ENCODE measurements around the gene IGFLR1. TPM values are rescaled to one million over a fixed set of nuclear protein-coding genes. Genes with fewer than 3 reads are reported as not detected.

IGFLR1 gene
- total and polyA plus RNA-seq, 2 of the 8 experiments (the other 6 are each of a cell fraction or from before 2014, with no cell fraction given) = 8.4 to 28.9 TPM

DNA sequence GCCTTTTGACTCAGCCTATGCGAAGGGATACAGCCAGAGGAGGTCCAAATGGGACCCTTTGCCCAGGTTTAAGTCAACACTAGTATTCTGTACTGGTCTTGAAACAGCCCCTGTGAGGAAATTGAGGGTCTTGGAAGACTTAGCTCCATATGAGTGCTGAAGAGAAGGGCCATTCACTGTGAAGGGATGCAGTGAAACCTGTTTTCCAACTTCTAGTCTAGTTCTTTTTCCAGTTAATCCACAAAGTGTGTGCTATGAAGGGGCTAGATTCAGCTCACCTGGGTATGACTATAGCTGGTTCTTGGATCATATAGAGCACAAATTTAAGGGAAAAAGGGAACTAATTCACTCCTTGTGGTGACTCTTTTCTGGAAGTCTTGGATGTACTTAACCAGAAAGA, 33.9 kb downstream of the IGFLR1 start:
- no peak overlapping the region for H3K23ac ChIP-seq (ENCODE audit: insufficient read length)
- no peak overlapping the region for H4K8ac ChIP-seq (ENCODE audit: extremely low read depth, insufficient read depth, low read length)
- peaks cover 1 to 2% of the 10 kb centered on the region in 2 experiments for H4K20me1 ChIP-seq (replicated peaks in 1 of 2; ENCODE audit: control insufficient read depth in 1 of 2, insufficient read depth in 2 of 2, low read length in 2 of 2)
- DNase-seq (ENCODE audit: low read depth in 1 of 2, low spot score in 2 of 2) = no peak
- no peaks in the 10 kb centered on the region for H3K79me1 ChIP-seq (ENCODE audit: low read depth, low read length)
- POLR2A ChIA-PET (ENCODE audit: partially characterized antibody) = interaction anchor here (1.2 kb wide), 1 partner anchor 202 kb away, joined by 3 read pairs; no protein-coding TSS in a partner anchor
- H4K91ac ChIP-seq (replicated peaks; ENCODE audit: insufficient read length, low read length) = no peak overlapping the region
- H2BK120ac ChIP-seq (replicated peaks; ENCODE audit: low read depth, low read length) = no peak overlapping the region
- no peak overlapping the region for H3K27ac ChIP-seq (ENCODE audit: low read depth, low read length)
- no peaks in the 10 kb centered on the region; a peak in 1 of 8 replicates for H3K36me3 ChIP-seq (ENCODE audit: control insufficient read depth in 2 of 4, insufficient read depth in 4 of 4, low read length in 3 of 4)
- no peak for FAIRE-seq
- H2BK20ac ChIP-seq (ENCODE audit: low read length) = no peak overlapping the region
- no peak overlapping the region for H3K4me2 ChIP-seq (ENCODE audit: insufficient read depth in 1 of 2, low read depth in 2 of 2, low read length in 2 of 2)
- H3K56ac ChIP-seq (replicated peaks; ENCODE audit: insufficient read length, low read depth, low read length) = no peak overlapping the region
- H3K27me3 ChIP-seq (replicated peaks in 1 of 4; ENCODE audit: control insufficient read depth in 3 of 4, extremely low read depth in 1 of 4, insufficient read depth in 3 of 4, low read length in 3 of 4) = peaks cover 2 to 11% (median 9%) of the 10 kb centered on the region in 4 experiments; a peak in 6 of 7 replicates
- no peak overlapping the region for H2AK5ac ChIP-seq (ENCODE audit: low read depth, low read length)
- H4K5ac ChIP-seq (ENCODE audit: insufficient read length, low read depth, low read length) = no peak overlapping the region
- CTCF ChIA-PET (ENCODE audit: partially characterized antibody) = interaction anchor here (0.9 to 8.4 kb wide), 4 partner anchors 8 to 152 kb away, joined by 3 to 67 read pairs (median 3); no protein-coding TSS in a partner anchor
- H3K79me2 ChIP-seq (ENCODE audit: control insufficient read depth in 1 of 2, insufficient read depth in 2 of 2, low read length in 2 of 2) = no peaks in the 10 kb centered on the region
- H3K4me1 ChIP-seq (replicated peaks in 1 of 4; ENCODE audit: control insufficient read depth in 3 of 4, insufficient read depth in 4 of 4, low read length in 3 of 4) = peaks cover 0 to 8% (median 1%) of the 10 kb centered on the region in 4 experiments; a peak in 2 of 7 replicates
- H3K4me3 ChIP-seq (ENCODE audit: extremely low read depth in 1 of 4, insufficient read depth in 2 of 4, low read depth in 3 of 4, low read length in 4 of 4) = no peak overlapping the region
- H2BK15ac ChIP-seq (ENCODE audit: low read length) = no peak overlapping the region
- TF ChIP-seq JUN (IDR thresholded peaks at IDR 0.05; ENCODE audit: low read depth, low read length) (no peak), FOSL1 (IDR thresholded peaks at IDR 0.05; ENCODE audit: insufficient read depth, low read depth, low read length) (no peak), GTF2F1 (IDR thresholded peaks at IDR 0.05; ENCODE audit: borderline replicate concordance, low read depth, low read length) (no peak), RBBP5 (IDR thresholded peaks at IDR 0.05; ENCODE audit: borderline replicate concordance, low read depth, low read length) (no peak), BRCA1 (IDR thresholded peaks at IDR 0.05; ENCODE audit: low read depth, low read length) (no peak)
- TF ChIP-seq, protein P1, sequence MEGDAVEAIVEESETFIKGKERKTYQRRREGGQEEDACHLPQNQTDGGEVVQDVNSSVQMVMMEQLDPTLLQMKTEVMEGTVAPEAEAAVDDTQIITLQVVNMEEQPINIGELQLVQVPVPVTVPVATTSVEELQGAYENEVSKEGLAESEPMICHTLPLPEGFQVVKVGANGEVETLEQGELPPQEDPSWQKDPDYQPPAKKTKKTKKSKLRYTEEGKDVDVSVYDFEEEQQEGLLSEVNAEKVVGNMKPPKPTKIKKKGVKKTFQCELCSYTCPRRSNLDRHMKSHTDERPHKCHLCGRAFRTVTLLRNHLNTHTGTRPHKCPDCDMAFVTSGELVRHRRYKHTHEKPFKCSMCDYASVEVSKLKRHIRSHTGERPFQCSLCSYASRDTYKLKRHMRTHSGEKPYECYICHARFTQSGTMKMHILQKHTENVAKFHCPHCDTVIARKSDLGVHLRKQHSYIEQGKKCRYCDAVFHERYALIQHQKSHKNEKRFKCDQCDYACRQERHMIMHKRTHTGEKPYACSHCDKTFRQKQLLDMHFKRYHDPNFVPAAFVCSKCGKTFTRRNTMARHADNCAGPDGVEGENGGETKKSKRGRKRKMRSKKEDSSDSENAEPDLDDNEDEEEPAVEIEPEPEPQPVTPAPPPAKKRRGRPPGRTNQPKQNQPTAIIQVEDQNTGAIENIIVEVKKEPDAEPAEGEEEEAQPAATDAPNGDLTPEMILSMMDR (IDR thresholded peaks at IDR 0.05; ENCODE audit: control extremely low read depth in 1 of 3, insufficient read depth in 1 of 3, low read depth in 1 of 3, low read length in 3 of 3) = no peak
- H3K23me2 ChIP-seq (ENCODE audit: low read depth, low read length) = no peaks in the 10 kb centered on the region
- H3K14ac ChIP-seq (ENCODE audit: insufficient read length) = no peak overlapping the region
- no peak overlapping the region for H2BK5ac ChIP-seq (ENCODE audit: low read depth, low read length)
- WGBS, 2 experiments (ENCODE audit: extremely low coverage in 1 of 2, insufficient coverage in 1 of 2, insufficient read length in 1 of 2, insufficient replicate concordance in 2 of 2, low coverage in 1 of 2, low lambda C conversion rate in 2 of 2, missing lambda C conversion rate in 1 of 2) = 92% methylated on average over 1 of the region's 1 CpG; no CpG with 5 or more reads in 1 of the 2 experiments
- peaks cover 0 to 3% of the 10 kb centered on the region in 2 experiments; a peak in 1 of 4 replicates for H3K9me3 ChIP-seq (ENCODE audit: insufficient read depth in 2 of 2, low read depth in 1 of 2, low read length in 1 of 2)
- no peak overlapping the region for H3K4ac ChIP-seq (replicated peaks; ENCODE audit: insufficient read length, low read depth, low read length)
- H2AFZ ChIP-seq (ENCODE audit: low read length) = no peak overlapping the region
- no peak overlapping the region for H3K9ac ChIP-seq (replicated peaks in 1 of 4; ENCODE audit: extremely low read depth in 1 of 4, low read depth in 3 of 4, low read length in 3 of 4)
- no peak overlapping the region for H3K18ac ChIP-seq (ENCODE audit: extremely low read depth, low read length)
- no peak overlapping the region for H2BK12ac ChIP-seq (ENCODE audit: low read depth, low read length)

All from H1 (cell line).